NCI-H1694 treated with DMSO at 0.1 percent for 48 hours (cell line): ENCODE data around the gene ZDHHC4.

Experiments used
- DNase-seq: peaks from one replicate; lab custom pipeline; 2025; lab: John Stamatoyannopoulos, UW

Gene ZDHHC4

DNA sequence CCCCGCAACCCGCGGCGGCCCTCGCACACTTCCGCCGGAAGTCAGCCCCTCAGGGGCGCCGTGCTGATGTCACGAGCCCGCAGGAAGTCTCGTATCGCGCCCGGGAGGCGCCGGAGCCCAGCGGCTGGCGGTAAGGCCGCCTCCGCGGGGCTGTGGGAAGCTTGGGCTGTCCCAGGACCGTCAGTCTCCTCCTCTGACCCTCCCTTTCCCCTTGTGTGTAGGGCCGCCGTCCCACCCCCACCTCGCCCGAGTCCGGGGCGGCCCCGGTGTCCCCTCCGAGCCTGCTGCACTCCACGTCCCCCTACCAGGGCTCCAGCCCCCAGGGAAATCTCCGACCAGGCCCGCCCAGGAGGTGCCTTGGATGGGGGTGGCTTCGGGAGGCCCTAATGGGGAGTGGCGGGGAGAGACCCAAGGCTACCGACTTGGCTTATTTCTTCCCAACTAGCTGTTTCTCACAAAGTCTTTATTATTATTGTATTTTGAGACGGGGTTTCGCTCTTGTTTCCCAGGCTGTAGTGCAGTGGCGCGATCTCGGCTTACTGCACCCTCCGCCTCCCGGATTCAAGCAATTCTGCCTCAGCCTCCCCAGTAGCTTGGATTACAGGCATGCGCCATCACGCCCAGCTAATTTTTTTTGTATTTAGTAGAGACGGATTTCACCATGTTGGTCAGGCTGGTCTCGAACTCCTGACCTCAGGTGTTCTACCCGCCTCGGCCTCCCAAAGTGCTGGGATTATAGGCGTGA is at the start of gene ZDHHC4:
ZDHHC4 (plus strand) TSS at position 86 of the 745 bp plus-strand sequence. CDS start 3,108 bp downstream, outside the sequence.
- peak; percentile 78 for DNase-seq

DNA sequence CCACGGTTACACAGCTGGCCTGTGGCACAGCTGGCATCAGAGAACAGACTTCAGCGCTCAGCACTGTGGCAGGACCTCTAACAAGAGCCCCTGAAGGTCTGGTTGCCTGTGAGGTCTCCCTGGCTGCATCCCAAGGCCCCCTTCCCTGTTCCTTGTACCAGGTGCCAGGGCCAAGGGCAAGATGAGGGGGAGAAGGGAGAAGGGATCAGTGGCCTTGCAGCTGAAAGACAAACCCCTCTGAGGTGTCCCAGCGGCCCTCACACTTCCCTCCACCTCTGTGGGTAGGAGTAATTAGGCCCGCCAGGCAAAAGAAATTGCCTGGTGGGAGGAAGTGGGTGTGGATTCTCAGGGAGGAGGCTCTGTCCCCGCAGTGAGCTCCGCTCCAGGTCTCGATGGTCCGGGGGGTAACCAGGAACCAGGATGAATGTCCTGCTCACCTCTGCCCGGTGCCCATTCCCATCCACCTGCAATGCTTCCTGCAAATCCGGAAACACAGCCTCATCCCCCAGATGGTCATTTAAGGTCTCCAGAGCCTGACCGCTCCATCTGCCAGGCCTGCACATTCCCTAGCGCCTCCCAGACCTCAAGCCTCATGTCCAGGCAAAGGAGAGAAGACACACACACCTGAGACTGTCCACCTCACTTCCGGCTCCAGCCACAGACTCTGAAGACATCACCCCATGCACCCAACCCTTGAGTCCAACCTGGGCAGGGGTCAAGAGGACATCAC is 48.7 kb upstream of the ZDHHC4 start:
- no peak for DNase-seq

DNA sequence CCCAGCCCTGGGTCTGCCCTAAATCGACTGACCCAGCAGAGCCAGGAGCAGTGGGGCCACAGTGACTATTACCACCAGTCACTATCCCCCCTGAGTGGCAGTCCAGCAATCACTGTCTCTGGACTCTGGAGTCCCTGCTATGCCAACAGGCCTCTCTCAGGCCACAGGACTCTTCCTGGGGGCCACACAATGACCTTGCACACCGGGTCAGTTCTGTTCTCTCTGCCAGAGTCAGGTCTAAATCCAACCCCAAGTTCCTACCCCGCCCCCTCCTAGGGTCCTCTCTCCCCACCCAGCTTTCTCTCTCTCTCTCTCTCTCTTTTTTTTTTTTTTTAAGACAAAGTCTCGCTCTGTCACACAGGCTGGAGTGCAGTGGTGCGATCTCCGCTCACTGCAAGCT is 47.6 kb upstream of the ZDHHC4 start:
- DNase-seq, result no peak

- no peak for DNase-seq
Observed at GRCh38 chr7:6530626-6531491, 46.4 kb upstream of the ZDHHC4 start.

GRCh38 chr7:6531492-6532279 is 45.6 kb upstream of the ZDHHC4 start:
- no peak for DNase-seq

DNA sequence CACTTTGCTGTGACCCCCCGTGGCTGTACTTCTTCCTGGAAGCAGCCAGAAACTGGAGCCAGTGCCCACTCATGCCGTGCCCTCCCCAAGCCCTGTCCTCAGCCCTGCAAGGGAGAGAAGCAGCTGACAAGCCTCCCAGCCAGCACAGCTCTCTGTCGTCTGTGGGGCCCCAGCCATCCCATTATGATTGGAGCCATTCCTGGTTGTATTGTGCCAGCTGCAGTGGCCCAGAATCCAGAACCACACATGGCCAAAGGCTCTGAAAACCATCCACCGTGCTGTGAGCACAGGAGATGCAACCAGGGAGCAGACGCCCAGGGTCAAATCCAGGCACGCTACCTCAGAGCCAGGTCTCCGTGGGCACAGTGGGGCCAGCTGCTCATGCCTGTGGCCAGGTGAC is 44.7 kb upstream of the ZDHHC4 start:
- DNase-seq, result no peak

DNA sequence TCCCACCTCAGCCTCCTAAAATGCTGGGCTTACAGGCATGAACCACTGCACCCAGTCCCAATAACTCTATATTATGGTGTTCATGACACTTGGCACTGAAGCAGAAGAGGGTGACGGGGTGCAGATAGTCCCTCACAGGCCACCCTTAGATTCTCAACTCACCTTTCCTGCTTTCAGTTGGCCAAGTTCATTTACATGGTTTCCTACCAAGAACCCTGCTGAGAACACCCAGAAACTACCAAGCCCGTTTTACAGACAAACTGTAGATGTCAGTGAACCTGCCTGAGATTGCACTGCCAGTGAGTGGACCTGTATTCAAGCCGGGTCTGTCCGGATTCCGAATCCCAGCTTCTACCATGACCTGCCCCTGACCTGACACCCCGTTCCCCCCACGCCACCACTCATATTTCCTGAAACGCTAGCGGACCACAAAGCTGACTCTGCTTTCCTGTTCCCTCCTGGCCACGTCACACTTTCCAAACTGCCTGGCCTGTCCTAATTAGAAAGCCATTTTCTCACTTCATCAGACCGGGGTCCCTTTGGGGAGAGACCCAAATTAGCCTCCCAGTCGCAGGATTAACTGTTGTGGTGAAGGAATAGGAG is 43.3 kb upstream of the ZDHHC4 start:
- DNase-seq, result no peak

- DNase-seq, result peak; percentile 52
Observed at GRCh38 chr7:6536262-6537260, 40.7 kb upstream of the ZDHHC4 start.

DNA sequence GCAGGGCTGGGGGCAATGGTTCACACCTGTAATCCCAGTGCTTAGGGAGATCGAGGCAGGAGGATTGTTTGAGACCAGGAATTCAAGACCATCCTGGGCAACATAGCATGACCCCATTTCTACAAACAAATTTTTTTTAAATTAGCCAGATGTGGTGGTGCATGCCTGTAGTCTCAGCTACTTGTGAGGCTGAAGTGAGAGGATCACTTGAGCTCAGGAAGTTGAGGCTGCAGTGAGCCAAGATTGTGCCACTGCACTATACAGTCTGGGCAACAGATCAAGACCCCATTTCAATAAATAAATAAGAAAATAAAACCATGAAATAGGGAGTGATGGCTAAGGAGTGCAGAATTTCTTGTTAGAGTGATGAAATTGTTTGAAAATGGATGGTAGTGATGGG is 34.9 kb upstream of the ZDHHC4 start:
- no peak for DNase-seq

GRCh38 chr7:6545398-6546126 is 31.7 kb upstream of the ZDHHC4 start:
- DNase-seq, result no peak

- DNase-seq, result no peak
Observed at GRCh38 chr7:6546498-6547251, 30.6 kb upstream of the ZDHHC4 start.

- DNase-seq, result no peak
Observed at GRCh38 chr7:6547400-6547799, 29.9 kb upstream of the ZDHHC4 start.

GRCh38 chr7:6551016-6551511 is 26.2 kb upstream of the ZDHHC4 start, which contains the start of gene GRID2IP:
Gene GRID2IP, minus strand, starts transcription at chr7:6551461. Its CDS starts 25 bp downstream, at chr7:6551436.
- no peak for DNase-seq

DNA sequence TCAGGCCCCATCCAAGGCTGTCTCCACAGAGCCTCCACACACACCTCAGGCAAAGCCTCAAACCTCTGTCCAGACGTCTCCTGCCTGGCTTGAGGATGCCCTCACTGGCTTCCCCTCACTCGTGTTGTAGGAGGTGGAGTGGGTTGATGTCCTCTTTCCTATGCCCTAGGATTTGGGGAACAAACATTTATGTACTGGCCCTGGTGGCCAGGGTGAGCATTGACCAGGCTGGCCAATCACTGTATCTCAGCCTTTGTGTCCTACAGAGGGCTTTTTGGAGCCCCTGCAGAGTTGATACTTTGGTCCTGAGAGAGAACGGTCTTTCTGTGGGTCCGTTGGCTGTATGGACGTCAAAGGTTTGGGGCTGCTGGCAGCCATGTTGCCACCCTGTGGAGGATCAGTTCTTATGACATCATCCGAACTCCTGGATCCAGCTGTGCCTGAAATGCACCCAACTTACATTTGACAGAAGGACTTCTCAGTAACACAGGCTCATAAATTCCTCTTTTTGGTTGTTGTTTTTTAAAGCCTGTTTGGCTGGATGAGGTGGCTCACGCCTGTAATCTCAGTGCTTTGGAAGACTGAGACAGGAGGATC is 23.7 kb upstream of the ZDHHC4 start:
- DNase-seq, result no peak

DNA sequence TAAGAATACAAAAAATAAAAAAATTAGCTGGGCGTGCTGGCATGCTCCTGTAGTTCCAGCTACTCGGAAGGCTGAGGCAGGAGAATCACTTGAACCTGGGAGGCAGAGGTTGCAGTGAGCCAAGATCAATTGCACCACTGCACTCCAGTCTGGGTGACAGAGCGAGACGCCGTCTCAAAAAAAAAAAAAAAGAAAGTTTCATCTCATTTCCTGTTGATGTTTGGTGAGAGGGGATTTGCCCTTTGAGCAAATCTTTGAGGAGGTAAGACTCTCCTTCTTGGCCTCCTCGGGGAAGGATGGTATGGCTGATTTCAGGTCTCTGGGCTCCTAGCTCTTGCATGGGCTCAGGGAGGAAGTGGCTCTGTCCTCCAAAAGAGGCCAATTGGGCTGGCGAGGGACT is 22.4 kb upstream of the ZDHHC4 start:
- DNase-seq, result no peak

- no peak for DNase-seq
Observed at GRCh38 chr7:6556196-6556595, 21.1 kb upstream of the ZDHHC4 start.

DNA sequence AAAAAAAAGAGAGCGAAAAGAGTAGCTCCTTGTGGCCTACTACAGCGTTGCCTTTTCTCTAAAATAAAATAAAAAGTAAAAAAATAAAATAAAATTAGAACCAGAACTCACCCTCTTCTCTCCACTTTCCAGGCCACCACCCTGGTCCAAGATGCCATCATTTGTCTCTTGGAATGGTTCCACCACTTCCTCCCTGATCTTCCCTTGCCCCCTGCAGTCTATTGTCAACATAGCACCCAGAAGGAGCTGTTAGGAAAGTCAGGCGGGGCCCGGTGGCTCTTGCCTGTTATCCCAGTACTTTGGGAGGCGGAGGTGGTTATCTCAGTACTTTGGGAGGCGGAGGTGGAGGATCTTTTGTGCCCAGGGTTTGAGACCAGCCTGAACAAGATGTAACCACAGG is 18.4 kb upstream of the ZDHHC4 start:
- DNase-seq, result peak; percentile 52

- DNase-seq, result no peak
Observed at GRCh38 chr7:6559896-6560295, 17.4 kb upstream of the ZDHHC4 start.
